PFSK-1 (cell line): Measurements from ENCODE around the gene SFT2D3.

Experiments used
- FOXP2 ChIP-seq: optimal IDR thresholded peaks from 2 replicates; pipeline ENCODE3; 2011; ENCODE audit warnings: borderline replicate concordance, control low read depth, inconsistent platforms; ENCODE audit not compliant: insufficient read depth; ENCODE audit errors: extremely low read length, extremely low read depth
- POLR2AphosphoS5 ChIP-seq: IDR thresholded peaks from 2 replicates; pipeline ENCODE4 v1.6.1; 2012; ENCODE audit warnings: low read depth, mild to moderate bottlenecking, control low read depth, low read length, moderate library complexity
- SIN3A ChIP-seq: IDR thresholded peaks from 2 replicates; pipeline ENCODE4 v1.6.1; 2012; ENCODE audit warnings: mild to moderate bottlenecking, low read length, moderate library complexity, borderline replicate concordance; ENCODE audit not compliant: insufficient read depth
- TAF1 ChIP-seq: IDR thresholded peaks from 2 replicates; pipeline ENCODE4 v1.6.1; 2012; ENCODE audit warnings: low read length, control low read depth, borderline replicate concordance; ENCODE audit not compliant: insufficient read depth
- TF ChIP-seq, protein P1 (sequence below), 2 experiments: IDR thresholded peaks; 2 replicates each; pipeline versions ENCODE4 v1.6.1 to v1.8.0; 2011 to 2012; ENCODE audit warnings: low read depth in 2 of 2, low read length in 2 of 2, control low read depth in 1 of 2, inconsistent platforms in 1 of 2, mild to moderate bottlenecking in 1 of 2, moderate library complexity in 1 of 2; ENCODE audit not compliant: insufficient read depth in 1 of 2

SFT2D3 gene

DNA sequence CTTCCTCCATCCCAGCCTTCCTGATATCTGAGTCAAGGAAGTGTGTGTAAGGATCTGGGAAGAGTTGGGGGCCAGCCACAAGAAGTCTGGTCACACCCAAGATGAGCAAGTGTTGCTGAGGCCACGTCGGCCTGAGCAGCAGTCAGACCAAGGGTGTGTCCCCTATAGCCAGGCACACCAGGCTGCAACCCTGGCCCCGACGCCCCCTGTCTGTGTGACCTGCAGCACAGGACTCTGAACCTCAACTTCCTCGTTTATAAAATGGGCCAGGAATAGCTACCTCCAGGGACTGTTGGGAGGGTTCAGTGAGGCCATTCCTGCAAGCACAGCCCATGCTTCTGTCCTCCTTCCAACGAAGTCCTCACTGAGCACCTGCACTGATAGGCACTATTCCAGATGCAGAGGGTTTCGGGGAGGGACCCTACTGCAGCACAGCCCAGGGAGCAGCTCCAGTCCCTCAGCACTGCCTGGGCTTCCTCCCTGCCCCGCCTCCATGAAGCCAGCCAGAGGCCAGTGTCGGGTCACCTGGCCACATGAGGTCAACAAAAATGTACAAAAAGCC, 39.3 kb upstream of the SFT2D3 start:
- TF ChIP-seq FOXP2 (no peak), SIN3A (no peak), TAF1 (no peak), POLR2AphosphoS5 (no peak)
- TF ChIP-seq, protein P1, sequence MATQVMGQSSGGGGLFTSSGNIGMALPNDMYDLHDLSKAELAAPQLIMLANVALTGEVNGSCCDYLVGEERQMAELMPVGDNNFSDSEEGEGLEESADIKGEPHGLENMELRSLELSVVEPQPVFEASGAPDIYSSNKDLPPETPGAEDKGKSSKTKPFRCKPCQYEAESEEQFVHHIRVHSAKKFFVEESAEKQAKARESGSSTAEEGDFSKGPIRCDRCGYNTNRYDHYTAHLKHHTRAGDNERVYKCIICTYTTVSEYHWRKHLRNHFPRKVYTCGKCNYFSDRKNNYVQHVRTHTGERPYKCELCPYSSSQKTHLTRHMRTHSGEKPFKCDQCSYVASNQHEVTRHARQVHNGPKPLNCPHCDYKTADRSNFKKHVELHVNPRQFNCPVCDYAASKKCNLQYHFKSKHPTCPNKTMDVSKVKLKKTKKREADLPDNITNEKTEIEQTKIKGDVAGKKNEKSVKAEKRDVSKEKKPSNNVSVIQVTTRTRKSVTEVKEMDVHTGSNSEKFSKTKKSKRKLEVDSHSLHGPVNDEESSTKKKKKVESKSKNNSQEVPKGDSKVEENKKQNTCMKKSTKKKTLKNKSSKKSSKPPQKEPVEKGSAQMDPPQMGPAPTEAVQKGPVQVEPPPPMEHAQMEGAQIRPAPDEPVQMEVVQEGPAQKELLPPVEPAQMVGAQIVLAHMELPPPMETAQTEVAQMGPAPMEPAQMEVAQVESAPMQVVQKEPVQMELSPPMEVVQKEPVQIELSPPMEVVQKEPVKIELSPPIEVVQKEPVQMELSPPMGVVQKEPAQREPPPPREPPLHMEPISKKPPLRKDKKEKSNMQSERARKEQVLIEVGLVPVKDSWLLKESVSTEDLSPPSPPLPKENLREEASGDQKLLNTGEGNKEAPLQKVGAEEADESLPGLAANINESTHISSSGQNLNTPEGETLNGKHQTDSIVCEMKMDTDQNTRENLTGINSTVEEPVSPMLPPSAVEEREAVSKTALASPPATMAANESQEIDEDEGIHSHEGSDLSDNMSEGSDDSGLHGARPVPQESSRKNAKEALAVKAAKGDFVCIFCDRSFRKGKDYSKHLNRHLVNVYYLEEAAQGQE (IDR thresholded peaks at IDR 0.05; ENCODE audit: insufficient read depth in 1 of 2, low read depth in 2 of 2, low read length in 2 of 2) = no peak

DNA sequence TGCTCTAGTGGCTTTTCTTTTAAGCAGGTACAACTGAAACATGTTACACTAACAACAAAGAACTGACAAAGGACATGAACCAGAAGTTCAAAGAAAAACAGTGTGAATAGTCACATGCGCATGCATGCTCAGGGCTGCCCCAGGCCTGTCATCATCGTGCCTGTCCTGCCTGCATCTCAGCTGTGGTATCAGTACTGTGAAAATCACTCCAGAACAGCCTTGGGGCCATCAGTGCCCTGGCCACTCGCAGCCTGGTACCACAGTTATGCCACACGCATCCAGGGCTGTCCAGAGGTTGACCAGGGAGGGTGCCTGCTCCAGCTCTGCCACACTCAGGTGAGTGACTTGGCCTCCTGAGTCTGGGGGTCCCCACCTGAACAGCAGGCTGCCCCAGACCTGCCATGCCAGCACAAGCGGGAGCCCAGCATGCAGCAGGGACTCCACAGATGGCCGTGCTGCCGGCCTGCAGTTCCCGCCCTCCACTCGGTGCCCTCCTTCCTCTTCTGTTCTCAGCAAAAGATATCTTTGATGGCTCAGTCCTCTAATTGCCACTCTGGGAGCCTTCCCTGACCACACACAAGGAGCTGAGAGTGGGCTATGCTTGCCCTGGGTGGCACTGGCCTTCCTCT, 38.2 kb upstream of the SFT2D3 start:
- TF ChIP-seq, protein P1 (IDR thresholded peaks at IDR 0.05; ENCODE audit: insufficient read depth in 1 of 2, low read depth in 2 of 2, low read length in 2 of 2) = no peak

DNA sequence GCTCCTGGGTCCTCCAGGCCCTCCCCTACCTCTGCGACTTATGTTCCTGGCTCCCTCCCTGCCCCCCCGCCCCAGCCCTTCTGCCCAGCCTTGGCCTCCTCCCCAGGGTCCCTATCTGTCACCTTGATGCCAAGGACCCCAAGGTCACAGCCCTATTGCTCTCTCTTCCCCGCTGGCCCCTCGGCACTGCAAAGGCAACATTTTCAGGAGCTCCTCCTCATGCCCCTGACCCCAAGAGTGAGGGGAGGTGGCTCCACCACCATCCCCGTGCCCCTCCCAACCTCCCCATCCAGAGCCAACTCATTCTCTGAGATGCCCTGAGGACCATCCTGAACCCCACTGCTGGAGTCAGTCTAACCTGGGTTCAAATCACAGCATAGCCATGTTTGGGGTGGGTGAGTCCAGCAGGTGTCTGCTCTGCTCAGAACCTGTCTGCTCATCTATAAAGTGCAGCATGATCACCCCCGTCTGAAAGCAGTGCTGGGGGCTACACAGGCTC, 37.7 kb upstream of the SFT2D3 start:
- TF ChIP-seq SIN3A = no peak
- no peak for TF ChIP-seq TAF1
- TF ChIP-seq, protein P1 (IDR thresholded peaks at IDR 0.05; ENCODE audit: insufficient read depth in 1 of 2, low read depth in 2 of 2, low read length in 2 of 2) = no peak
- no peak for TF ChIP-seq FOXP2
- TF ChIP-seq POLR2AphosphoS5 = no peak

DNA sequence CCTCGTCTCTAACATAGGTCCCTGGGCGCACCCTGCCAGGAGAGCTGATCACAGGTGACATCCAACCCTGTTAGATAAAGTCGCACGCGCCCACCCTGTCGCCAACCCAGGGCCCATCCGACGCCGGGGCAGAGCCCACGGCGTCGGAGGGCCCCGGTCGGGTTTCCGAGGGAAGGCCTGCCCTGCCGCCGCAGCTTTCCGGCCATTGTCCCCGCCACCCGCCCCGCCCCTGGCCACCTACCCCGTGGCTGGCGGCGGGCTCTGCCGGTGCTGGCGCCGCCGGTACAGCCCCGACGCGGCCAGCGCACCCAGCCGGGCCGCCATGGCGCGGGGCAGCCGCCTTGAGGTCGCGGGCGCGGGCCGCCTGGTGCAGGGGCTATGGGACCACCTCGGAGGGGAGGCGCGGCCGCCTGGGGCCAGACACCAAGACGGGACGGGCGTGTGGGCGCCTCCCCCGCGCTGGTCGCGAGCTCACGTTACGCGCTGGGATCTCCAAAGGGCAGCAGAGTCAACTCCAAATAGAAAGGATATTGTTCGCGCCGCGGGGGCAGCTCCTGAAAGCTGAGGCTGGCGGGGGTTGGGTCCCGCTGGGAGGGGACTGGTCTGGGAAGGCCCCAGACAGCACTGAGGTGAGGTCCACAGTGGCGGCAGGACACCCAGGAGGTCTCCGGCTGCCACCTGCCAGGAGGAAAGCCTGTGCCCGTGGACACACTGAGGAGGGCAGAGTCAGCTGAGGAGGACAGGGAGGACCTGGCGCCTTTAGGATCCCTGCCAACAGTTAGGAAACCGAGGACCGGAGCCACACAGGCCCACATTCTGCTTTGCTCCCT, 37.0 kb upstream of the SFT2D3 start:
- no peak for TF ChIP-seq SIN3A
- no peak for TF ChIP-seq FOXP2
- TF ChIP-seq POLR2AphosphoS5 = no peak
- TF ChIP-seq, protein P1 (IDR thresholded peaks at IDR 0.05; ENCODE audit: insufficient read depth in 1 of 2, low read depth in 2 of 2, low read length in 2 of 2) = no peak
- no peak for TF ChIP-seq TAF1
